ENCODE data around the gene F10. TPM values are rescaled to one million over a fixed set of nuclear protein-coding genes. Genes with fewer than 3 reads are reported as not detected.

The F10 gene
- total and polyA plus RNA-seq, 9 of the 15 experiments (the other 6 are each of a cell fraction or from before 2014, with no cell fraction given) = 0.04 to 0.09 (median 0.07) TPM; not detected in 5

- CTCF ChIA-PET (ENCODE audit: low intra/inter-chr PET ratio) = no interaction called here
Measured at GRCh38 chr13:113142876-113143275, 20.3 kb downstream of the F10 start.

More at GRCh38 chr13:113142876-113143275, 20.3 kb downstream of the F10 start:
- Histone ChIP-seq H3K9ac (ENCODE audit: insufficient read depth in 1 of 2, low read depth in 2 of 2, low read length in 2 of 2) (no peak overlapping the region), H3K9me1 (ENCODE audit: control insufficient read depth, insufficient read depth, low read length) (no peaks in the 10 kb centered on the region), H3K27ac (ENCODE audit: extremely low read depth, low read depth, low read length) (no peak overlapping the region), H3K9me3 (replicated peaks; ENCODE audit: control insufficient read depth, insufficient read depth, low read depth, low read length) (no peaks in the 10 kb centered on the region), H3K4me2 (ENCODE audit: insufficient read depth, low read length) (no peak overlapping the region), H3K36me3 (ENCODE audit: control insufficient read depth, insufficient read depth, low read length) (no peaks in the 10 kb centered on the region), H3K4me1 (replicated peaks in 1 of 2; ENCODE audit: control insufficient read depth in 2 of 2, insufficient read depth in 2 of 2, low read length in 2 of 2) (peaks cover 5 to 14% of the 10 kb centered on the region in 2 experiments; a peak in 3 of 5 replicates), H2AFZ (ENCODE audit: low read depth, low read length) (no peak overlapping the region), H3K27me3 (ENCODE audit: control insufficient read depth in 2 of 2, insufficient read depth in 2 of 2, low read length in 2 of 2) (peaks cover 19 to 36% of the 10 kb centered on the region in 2 experiments; a peak in 4 of 5 replicates), H4K20me1 (replicated peaks; ENCODE audit: control insufficient read depth, insufficient read depth, low read length) (no peaks in the 10 kb centered on the region), H3K4me3 (no peak overlapping the region), H3K79me2 (ENCODE audit: control insufficient read depth, insufficient read depth, low read length) (no peaks in the 10 kb centered on the region)
- no peak for ATAC-seq
- no peak for DNase-seq (ENCODE audit: extremely low read depth in 1 of 4, low spot score in 3 of 4)
- TF ChIP-seq ZNF3 (CRISPR knock-in tag; IDR thresholded peaks at IDR 0.05) (no peak), ZNF740 (CRISPR knock-in tag; IDR thresholded peaks at IDR 0.05) (no peak), ZNF740 (tag; IDR thresholded peaks at IDR 0.05) (no peak), ZNF518B (CRISPR knock-in tag; IDR thresholded peaks at IDR 0.05) (no peak), ZNF785 (CRISPR knock-in tag; IDR thresholded peaks at IDR 0.05) (no peak), USF1 (CRISPR knock-in tag; IDR thresholded peaks at IDR 0.05) (no peak), MAFG (tag; conservative IDR thresholded peaks at IDR 0.05) (no peak)
- POLR2A ChIA-PET = no interaction called here
- BruUV-seq (replicated peaks) = no TSS peak
- in situ Hi-C loops (cut with MboI) (no loop called here), intact Hi-C loops (cut with micrococcal nuclease) (no loop called here)
- no peak for FAIRE-seq
- WGBS (ENCODE audit: insufficient coverage, low coverage, missing lambda C conversion rate) = 17% methylated on average over 3 of the region's 7 CpGs

All from K562 (cell line).